ENCODE measurements around the gene SV2C.

- TF ChIP-seq, protein P1, sequence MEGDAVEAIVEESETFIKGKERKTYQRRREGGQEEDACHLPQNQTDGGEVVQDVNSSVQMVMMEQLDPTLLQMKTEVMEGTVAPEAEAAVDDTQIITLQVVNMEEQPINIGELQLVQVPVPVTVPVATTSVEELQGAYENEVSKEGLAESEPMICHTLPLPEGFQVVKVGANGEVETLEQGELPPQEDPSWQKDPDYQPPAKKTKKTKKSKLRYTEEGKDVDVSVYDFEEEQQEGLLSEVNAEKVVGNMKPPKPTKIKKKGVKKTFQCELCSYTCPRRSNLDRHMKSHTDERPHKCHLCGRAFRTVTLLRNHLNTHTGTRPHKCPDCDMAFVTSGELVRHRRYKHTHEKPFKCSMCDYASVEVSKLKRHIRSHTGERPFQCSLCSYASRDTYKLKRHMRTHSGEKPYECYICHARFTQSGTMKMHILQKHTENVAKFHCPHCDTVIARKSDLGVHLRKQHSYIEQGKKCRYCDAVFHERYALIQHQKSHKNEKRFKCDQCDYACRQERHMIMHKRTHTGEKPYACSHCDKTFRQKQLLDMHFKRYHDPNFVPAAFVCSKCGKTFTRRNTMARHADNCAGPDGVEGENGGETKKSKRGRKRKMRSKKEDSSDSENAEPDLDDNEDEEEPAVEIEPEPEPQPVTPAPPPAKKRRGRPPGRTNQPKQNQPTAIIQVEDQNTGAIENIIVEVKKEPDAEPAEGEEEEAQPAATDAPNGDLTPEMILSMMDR (IDR thresholded peaks at IDR 0.05) = no peak
- TF ChIP-seq POLR2A (IDR thresholded peaks at IDR 0.05) = no peak
These were observed 121.0 kb downstream of the SV2C start for GRCh38 chr5:76204191-76204590.
